Astrocyte of the cerebellum (primary cell): ENCODE data around the gene PRDM15.

ENCODE experiments used
- DNase-seq: peaks from one replicate; pipeline ENCODE4 v3.0.0-alpha.2; 2011; ENCODE audit warnings: low read depth
- H3K4me3 ChIP-seq: 2 replicates; pipeline ENCODE4 v1.5.1; 2011; ENCODE audit warnings: mild to moderate bottlenecking, low read depth, low read length, moderate library complexity
- in situ Hi-C: cut with HindIII; loops from 2 replicates; pipeline ENCODE4 v1.10.0; 2017; ENCODE audit warnings: low sequenced_read_pairs
- TF ChIP-seq, protein P1 (sequence below): IDR thresholded peaks from 2 replicates; pipeline ENCODE4 v1.5.1; 2012; ENCODE audit warnings: low read length, low read depth, moderate library complexity, mild to moderate bottlenecking; ENCODE audit errors: missing control alignments

The PRDM15 gene

DNA sequence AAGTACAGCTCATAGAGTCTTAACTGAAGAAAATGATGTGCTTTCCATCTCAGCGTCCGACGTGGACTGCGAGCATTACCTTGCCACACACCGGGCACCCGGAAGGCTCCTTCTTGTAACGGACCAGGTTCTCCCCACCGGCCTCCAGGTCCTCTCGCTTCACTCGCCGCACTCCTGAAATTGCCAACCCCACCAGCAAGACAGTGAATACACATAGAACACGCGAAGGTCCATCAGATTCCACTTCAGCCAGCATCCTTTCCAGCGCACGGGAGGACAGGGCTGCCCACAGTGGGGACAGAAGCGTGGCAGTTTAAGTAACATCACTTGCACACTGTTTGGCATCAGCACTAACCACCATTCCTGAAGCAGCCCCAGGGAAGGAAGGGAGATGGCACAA lies 53.3 kb downstream of the PRDM15 start:
- no peak for DNase-seq
- in situ Hi-C loops = no loop called here
- no peak overlapping the region for H3K4me3 ChIP-seq
- TF ChIP-seq, protein P1, sequence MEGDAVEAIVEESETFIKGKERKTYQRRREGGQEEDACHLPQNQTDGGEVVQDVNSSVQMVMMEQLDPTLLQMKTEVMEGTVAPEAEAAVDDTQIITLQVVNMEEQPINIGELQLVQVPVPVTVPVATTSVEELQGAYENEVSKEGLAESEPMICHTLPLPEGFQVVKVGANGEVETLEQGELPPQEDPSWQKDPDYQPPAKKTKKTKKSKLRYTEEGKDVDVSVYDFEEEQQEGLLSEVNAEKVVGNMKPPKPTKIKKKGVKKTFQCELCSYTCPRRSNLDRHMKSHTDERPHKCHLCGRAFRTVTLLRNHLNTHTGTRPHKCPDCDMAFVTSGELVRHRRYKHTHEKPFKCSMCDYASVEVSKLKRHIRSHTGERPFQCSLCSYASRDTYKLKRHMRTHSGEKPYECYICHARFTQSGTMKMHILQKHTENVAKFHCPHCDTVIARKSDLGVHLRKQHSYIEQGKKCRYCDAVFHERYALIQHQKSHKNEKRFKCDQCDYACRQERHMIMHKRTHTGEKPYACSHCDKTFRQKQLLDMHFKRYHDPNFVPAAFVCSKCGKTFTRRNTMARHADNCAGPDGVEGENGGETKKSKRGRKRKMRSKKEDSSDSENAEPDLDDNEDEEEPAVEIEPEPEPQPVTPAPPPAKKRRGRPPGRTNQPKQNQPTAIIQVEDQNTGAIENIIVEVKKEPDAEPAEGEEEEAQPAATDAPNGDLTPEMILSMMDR = no peak

DNA sequence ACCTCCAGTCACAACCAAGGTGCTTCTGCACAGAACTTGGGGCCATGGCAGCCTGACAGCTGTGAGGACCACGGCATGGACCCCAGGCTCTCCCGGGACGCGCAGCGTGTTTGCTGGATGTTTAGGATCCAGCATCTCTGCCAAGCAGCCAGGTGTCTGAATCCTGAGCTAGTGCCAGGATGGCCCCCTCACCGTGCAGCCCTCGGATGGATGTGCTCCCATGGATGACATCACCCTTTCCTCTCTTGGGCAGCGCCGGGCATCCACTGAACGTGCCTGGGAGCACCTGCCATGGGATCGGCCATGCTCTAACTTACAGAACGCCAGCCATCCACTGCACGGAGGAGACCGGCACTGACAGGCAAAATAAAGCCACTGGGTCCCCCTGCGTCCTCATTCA lies 53.9 kb downstream of the PRDM15 start:
- TF ChIP-seq, protein P1 = no peak
- no peak for DNase-seq
- no peak overlapping the region for H3K4me3 ChIP-seq
- in situ Hi-C loops = no loop called here

- TF ChIP-seq, protein P1 = no peak
- in situ Hi-C loops = no loop called here
- H3K4me3 ChIP-seq = no peak overlapping the region
- no peak for DNase-seq
Measured at GRCh38 chr21:41824466-41825207, 54.5 kb downstream of the PRDM15 start.

DNA sequence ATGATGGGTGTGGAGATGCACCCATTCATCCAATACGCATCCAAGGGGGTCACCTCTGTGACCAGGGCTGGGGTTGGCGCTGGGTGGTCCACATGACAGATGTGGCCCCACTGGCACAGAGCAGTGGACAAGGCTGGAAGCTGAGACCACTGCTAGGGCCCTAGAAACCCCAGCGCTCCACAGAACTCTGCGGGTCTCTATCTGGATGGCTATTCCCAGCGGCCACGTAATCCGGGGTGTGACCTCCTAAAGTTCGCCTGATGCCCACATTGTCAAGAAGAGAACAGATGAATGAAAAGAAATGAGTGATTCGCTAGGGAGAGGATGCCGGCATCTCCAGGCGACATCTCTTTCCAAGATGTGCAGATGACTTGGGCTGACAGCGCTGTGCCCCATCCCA lies 55.2 kb downstream of the PRDM15 start:
- in situ Hi-C loops = no loop called here
- TF ChIP-seq, protein P1 = no peak

GRCh38 chr21:41823166-41823565 lies 56.0 kb downstream of the PRDM15 start:
- no peak for DNase-seq
- in situ Hi-C loops = no loop called here
- H3K4me3 ChIP-seq = no peak overlapping the region
- TF ChIP-seq, protein P1 = no peak

More for the DNA sequence above, 55.2 kb downstream of the PRDM15 start:
- H3K4me3 ChIP-seq = no peak overlapping the region
- no peak for DNase-seq

- in situ Hi-C loops = no loop called here
- no peak for DNase-seq
- no peak overlapping the region for H3K4me3 ChIP-seq
- TF ChIP-seq, protein P1 = no peak
Measured at GRCh38 chr21:41821756-41822431, 57.2 kb downstream of the PRDM15 start.
